HG02763 (cell line): ENCODE results near the gene NBEAL2.

ENCODE experiments used
- ATAC-seq: cut with Tn5 transposase; IDR thresholded peaks from one replicate; pipeline ENCODE4 v1.9.1; 2021; ENCODE audit warnings: mild to moderate bottlenecking, moderate library complexity; ENCODE audit not compliant: unreplicated experiment

The NBEAL2 gene

DNA sequence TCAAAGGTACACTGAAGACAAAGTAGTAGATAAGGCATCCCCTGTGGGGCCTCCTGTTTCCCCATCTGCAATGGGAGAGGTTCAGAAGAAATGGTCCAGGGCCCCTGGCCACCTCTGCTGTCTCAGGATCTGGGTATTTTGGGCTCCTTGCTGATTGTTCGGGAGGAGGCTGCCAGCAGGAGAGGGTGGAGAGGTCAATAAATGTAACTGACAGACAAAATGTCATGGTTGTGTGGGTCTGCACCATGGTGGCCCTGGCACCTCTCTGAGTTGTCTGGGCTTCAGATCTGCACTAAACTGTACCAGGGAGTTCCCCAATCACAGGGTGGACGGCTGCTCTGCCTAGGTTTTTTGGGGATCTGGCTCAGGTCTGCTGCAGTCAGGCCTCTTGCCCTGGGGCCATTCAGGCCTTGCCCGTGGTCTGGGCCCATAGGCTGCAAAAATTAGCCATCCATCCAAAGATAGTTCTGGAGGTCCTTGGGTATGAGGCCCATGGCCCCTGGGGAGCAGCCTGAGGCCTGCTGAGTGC, 7.4 kb downstream of the NBEAL2 start:
- ATAC-seq, result no peak

DNA sequence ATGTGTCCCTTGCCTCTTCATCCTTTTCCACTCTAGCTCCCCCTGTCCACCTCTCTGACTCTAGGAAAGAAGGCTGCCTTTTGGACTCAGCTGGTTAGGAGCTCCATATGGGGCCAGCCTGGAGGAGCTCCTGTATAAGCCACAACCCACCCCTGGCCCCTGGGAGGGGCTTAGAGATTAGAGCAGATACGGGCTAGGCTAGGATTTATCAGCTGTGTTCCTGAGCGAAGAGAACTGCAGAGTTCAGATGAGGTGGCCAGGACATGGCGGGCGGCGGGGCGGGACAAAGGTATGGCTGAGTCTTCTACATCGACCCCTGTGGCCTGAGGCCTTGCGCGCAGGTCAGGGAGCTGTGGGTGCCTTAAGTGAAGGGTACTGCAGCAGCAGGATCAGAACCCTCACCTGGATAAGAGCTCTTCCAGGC, 7.9 kb downstream of the NBEAL2 start:
- ATAC-seq, result no peak

DNA sequence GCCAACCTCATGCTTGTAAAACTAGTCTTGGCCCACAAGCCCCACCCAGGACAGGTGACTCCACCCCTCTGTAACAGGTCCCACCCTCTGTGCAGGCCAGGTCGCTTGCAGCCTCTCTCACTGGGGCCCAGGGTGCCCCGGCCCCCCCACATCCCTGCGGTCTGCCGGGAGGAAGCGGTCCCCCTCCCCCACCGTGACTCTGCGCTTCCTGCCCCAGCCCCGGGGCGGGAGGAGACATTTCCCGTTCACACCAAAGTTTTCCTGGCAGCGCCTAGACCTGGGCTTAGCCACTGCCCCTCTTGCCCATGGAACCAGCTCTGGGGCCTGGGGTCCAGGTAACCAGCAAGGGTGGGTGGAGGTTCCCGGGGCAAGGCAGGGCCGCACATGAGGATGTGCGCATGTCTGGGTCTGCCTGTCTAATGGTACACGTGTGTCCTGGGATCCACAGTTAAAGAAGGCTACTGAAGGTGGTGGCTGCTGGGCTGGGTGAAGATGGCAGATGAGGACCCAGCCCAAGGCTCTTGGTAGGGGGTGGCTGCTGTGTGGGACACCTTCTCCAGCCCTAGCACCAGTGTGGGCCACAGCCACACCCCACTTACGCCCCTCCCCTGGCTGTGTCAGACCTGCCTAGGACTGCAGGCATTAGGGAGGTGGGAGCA, 8.4 kb downstream of the NBEAL2 start:
- peak; percentile 62 for ATAC-seq

DNA sequence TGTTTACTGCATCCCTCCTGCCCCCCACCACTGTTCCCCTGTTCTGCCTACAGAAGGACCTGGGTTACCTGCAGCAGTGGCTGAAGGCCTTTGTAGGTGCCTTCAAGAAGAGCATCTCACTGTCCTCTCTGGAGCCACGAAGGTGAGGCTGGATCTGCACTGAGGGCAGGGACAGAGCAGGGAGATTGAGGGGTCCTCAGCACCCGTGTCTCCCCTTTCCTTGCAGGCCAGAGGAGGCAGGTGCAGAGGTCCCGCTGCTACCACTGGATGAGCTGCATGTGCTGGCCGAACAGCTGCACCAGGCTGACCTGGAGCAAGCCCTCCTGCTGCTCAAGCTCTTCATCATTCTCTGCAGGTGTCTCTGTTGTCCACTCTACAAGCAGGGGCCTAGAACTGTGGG, 9.2 kb downstream of the NBEAL2 start:
- no peak for ATAC-seq

DNA sequence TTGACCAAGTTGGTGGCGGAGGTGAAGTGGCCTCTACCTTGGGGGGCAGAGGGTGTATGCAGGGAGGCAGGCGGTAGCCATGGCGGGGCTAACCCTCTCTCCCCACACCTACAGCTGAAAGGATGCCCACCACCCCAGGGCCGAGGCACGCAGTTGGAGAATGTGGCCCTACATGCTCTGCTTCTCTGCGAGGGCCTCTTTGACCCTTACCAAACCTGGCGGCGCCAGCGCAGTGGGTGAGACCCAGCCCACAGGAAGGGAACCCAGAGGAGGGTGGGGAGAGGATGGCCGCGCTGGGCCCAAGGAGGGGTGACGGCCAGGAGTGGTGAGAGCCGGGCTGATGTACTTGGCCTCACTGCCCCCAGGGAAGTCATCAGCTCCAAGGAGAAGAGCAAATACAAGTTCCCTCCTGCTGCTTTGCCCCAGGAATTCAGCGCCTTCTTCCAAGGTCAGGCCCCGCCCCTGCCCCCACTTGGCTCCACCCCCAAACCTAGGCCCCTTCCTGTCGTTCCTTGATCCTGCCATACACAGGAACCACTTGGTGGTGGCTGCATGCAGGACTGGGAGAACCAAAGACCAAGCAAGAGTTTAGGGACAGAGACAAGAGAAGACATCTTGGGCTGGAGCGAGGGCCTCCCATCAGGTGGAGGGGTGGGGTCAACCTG, 9.8 kb downstream of the NBEAL2 start:
- no peak for ATAC-seq

DNA sequence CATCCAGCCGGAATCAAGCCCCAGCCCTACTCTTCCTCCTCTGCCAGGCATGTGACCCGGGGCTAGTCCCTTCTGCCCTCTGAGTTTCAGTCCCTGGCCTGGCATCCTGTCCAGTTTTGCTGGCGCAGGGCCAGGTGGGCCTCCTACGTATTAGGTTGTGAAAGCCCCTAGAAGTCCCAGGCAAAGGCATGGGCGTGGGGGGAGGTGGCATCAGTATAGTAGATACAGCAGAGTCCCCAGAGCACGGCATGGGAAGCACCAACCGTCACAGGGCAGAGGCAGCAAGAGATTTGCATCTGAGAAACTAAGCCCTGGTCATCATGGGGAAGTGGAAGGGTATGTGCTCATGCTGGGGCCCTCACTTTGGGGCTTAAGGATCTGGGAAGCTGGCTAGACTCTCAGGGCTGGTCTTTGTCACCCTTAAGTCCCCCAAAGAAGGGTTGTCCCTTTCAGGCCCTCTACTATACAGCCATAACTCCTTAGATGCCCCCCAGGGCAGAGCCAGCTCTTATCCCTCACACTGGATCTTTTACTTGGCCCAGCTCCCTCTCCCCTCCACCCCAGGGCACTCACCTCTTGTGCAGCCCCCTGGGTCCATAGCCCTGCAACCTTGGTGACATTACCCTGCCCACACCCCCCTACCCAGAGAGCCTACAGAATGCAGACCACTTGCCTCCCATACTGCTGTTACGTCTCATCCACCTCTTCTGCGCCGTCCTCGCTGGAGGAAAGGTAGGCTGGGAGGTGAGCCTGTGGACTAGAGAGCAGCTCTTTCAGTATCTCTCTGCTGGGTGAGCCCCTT, 11.3 kb downstream of the NBEAL2 start:
- ATAC-seq, result no peak

DNA sequence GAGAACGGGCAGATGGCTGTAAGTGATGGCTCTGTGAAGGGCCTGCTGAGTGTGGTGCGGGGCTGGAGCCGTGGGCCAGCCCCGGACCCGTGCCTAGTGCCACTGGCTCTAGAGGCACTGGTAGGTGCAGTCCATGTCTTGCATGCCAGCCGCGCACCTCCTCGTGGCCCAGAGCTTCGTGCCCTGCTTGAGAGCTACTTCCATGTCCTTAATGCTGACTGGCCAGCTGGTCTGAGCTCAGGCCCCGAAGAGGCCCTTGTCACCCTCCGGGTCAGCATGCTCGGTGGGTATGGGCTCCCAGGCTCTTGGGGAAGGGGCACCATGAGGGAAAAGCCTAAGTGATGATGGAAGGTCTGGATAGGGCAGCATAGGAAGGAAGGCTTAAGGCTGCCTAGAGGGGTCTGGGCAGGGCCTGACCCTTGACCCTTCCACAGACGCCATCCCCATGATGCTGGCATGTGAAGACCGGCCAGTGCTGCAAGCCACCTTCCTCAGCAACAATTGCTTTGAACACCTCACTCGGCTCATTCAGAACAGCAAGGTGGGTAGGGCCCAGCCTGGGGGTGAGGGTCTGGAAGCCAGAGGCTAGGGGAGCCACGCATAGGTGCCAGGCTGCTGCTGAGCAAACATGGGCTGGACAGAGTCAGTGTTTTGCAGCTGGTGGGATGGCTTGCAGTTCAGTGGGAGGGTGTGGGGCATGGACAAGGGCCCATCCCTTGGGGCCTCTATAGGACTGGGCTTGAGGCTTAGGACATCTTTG, 12.1 kb downstream of the NBEAL2 start:
- ATAC-seq, result no peak

DNA sequence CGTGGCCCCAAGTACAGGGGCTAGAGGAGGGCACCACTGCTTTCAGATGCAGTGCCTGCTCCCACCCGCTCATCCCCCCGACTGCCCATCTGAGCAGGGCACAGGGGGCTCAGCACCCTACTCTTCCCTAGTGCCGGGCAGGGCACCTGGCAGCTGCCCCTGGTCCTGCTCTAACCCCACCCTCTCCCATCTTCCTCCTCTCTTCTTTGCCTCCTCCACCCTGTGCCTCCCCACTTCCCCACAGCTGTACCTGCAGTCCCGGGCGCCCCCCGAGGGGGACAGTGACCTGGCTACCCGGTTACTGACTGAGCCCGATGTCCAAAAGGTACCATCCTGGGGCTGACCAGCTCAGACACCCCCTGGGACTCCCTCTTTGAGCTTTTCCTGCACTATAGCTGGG, 12.8 kb downstream of the NBEAL2 start:
- no peak for ATAC-seq

DNA sequence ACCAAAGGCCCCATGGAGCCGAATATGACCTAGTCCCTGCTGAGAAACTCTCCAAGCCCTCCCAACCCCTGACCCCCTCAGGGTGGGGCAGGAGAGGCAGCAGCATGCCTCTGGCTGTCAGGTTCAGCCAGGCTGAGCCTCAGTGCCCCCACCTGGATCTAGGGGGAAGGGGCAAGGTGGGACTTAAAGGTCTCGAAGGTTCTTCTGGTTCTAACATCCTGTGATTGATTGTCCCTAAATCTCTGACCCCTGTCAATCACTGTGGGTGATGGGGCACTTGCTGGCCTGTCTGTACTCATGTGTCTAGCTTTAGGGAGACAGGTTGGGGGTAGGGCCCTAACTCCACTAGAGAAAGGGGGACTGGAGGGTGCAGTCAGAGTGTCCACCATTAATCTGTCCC, 13.8 kb downstream of the NBEAL2 start:
- no peak for ATAC-seq

DNA sequence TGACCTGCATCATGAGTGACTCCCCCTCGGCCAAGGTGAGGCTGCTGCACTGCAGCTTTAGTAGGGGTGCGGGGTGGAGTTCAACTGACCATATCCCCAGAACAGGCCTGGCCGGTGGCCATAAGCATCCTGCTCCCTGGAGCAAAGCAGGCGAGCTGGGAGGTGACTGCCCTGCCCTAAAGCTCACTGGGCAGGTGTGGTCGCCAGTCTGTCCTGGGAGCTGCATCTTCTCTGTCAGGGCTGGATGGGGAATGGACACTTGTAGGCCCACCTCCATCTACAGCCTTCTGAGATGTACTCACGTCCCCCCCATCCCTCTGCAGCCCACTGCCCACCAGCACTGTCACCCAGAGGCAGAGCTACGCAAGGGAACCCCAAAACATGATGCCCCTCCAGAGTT, 14.5 kb downstream of the NBEAL2 start:
- ATAC-seq, result no peak

DNA sequence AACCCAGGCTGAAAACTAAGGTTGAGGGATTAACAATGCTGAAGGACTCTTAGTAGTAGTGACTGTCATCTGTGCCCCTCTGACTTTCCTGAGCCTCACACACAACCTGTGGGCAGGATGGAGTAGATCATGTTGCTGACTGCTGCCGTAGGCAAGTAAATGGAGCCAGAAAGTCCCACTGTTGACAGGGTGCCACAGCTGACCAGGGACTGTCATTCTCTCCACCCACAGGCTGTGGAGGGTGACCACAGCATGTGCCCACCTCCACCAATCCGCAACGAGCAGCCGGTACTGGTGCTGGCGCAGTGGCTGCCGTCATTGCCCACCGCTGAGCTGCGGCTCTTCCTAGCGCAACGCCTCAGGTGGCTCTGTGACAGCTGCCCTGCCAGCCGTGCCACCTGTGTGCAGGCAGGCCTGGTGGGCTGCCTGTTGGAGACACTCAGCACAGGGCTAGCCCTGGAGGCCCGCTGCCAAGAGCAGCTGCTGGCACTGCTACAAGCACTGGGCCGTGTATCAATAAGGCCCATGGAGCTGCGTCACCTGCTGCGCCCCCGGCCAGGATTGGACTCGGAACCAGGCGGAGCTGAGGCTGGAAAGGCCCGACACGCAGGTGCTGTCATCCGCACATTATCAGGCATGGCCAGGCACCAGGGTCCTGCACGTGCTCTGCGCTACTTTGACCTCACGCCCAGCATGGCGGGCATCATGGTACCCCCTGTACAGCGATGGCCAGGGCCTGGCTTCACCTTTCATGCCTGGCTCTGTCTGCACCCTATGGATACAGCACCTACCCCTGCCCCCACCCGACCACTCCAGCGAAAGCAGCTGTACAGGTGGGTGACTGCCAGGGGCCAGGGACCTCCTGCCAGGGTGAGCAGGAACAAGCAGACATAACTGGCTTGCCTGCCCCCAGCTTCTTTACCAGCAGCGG, 15.6 kb downstream of the NBEAL2 start:
- ATAC-seq, result no peak

DNA sequence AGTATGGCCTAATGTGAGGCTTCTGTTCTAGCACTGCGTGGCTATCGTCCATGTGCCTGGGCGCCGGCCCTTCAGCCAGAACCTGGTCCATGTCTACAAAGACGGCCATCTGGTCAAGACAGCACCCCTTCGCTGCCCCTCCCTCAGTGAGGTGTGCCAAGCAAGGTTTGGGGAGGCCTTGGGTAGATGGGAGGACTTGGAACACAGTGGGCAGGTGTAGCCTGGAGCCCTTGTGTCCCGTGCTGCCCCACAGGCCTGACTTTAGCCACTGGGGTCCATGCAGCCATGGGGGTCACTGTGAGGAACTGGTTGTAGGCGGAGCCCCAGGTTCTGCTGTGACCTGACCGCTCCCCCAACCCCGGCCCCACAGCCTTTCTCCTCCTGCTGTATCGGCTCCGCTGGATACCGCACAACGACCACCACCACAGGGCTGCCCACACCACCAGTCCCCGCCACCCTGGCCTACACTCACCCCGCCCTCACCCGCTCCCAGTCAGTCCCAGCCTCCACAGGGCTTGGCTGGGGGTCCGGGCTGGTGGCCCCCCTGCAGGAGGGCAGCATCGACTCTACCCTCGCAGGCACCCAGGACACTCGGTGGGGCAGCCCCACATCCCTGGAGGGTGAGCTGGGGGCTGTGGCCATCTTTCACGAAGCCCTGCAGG, 16.6 kb downstream of the NBEAL2 start:
- ATAC-seq, result no peak

DNA sequence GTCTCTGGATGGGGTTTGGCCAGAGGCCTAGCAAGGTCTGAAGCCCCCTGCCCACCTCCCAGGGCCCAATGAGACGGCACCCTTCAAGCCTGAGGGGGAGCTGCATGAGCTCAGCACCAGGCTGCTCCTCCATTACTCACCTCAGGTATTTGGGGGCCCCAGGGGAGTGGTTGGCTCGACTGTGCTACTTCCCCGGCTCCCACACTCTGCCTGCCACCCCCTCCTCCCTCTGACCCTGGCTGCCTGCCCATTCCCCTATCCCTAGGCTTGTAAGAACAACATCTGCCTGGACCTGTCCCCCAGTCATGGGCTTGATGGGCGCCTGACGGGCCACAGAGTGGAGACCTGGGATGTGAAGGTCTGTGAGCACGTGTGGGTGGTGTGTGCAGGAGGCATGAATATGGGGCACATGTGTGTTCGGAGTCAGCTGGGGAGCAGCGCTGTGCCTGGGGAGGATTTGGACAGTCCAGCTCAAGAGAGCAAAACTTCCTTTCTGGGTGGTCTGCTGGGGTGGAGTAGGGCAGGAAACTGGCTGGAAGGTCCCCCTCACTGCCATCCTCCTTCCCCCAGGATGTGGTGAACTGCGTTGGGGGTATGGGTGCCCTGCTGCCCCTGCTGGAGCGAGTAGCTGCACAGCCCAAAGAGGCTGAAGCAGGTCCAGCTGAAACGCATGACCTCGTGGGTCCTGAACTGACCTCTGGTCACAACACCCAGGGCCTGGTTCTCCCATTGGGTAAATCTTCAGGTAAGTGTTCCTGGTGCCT, 17.4 kb downstream of the NBEAL2 start:
- no peak for ATAC-seq

DNA sequence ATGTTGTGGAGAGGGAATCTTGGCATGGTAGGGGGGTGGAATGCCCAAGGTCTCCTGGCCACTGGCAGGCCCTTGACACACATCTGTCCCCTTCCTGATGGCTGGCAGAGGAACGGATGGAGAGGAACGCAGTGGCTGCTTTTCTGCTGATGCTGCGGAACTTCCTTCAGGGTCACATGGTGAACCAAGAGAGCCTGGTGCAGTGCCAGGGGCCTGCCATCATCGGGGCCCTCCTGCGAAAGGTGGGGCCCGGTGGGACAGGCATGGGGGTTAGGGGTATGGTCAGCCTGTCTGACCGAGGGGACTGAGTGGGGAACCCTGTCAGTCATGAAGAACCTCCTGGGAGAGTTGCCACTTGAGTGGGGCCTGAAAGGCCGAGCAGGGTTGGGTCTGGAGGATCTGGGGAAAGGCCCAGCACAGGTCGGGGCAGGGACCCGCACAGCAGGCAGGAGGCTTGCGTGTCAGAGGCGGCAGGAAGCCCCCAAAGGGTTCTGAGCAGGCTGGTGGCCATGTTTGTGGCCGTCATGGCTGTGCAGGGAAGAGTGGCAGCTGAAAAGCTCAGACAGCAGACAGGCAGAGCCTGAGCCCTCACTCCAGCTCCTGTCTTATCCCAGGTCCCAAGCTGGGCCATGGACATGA, 18.1 kb downstream of the NBEAL2 start:
- ATAC-seq, result no peak

DNA sequence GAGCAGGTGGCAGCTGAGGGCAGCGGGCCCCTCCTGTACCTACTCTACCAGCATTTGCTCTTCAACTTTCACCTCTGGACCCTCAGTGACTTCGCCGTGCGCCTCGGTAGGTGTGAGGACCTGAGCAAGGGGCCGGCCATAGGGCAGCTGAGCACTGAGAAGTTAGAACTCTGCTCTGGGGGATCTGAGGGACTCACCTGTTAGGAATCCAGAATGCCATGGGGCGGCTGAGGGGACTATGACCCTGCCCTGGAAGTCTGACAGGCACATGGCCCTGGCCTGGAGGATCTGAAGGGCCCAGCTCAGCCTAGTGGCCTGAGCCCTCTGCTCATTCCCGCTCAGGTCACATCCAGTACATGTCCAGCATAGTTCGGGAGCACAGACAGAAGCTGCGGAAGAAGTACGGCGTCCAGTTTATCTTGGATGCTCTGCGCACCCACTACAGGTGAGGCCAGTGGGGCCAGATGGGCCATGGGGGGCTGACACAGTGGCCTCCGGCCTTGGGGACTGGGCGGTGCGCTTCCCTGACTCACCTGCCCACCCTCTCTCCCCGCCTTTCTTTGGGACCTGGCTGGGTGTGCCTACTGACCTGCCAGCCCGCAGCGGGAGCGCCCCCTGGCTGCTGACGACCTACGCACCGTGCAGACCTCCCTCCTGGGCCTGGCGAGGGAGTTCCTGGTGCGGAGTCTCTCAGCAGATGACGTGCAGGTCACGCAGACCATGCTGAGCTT, 18.8 kb downstream of the NBEAL2 start:
- ATAC-seq, result no peak

DNA sequence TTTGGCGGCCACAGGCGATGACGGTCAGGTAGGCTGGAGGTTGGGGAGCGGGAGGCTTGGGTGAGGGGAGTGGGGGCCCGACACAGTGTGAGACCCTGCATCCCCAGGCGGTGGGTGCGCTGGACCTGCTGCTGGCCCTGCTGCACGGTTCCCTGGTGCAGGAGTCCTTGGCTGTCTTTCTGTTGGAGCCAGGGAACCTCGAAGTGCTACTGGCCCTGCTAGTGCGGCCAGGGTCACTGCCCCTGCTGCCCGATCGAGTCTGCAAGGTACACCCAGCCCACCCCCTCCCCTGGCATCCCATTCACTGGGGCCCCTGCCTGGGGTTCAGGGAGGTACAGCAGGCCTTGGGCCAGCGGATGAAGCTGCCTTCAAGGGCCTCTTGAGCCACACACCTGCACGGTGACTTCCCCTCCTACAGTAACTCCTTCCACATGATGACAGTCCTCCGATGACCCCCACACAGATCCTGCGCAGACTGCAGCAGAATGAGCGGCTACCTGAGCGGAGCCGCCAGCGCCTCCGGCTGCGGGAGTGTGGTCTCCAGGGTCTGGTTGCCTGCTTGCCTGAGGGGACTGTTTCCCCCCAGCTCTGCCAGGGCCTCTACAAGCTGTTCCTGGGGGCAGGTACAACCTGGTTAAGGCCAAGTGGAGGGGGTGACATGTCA, 19.5 kb downstream of the NBEAL2 start:
- ATAC-seq, result no peak
